Tibial nerve (tissue), 4 donors: ENCODE data around the gene PKLR. TPM values are rescaled to one million over a fixed set of nuclear protein-coding genes. Genes with fewer than 3 reads are reported as not detected.

Source experiments
- DNase-seq, 2 donors: peaks; one replicate each; pipeline ENCODE4 v3.0.0-alpha.2; 2019; ENCODE audit warnings: low spot score in 2 of 2
- H3K27ac ChIP-seq, 4 donors: fragments of 200-600 bp; sonication (generic) in 3 of 4; one replicate each; pipeline ENCODE4 v1.5.1; 2017 to 2019; ENCODE audit warnings: mild to moderate bottlenecking in 1 of 4
- H3K27me3 ChIP-seq, 2 donors: fragments of 200-600 bp; sonication (generic) in 1 of 2; one replicate each; pipeline versions ENCODE4 v1.5.1 to v1.6.0; 2017 to 2019
- H3K36me3 ChIP-seq, 3 donors: fragments of 200-600 bp; sonication (generic); one replicate each; pipeline ENCODE4 v1.5.1; 2018 to 2019
- H3K4me1 ChIP-seq, 4 donors: fragments of 200-600 bp; sonication (generic) in 3 of 4; one replicate each; pipeline ENCODE4 v1.5.1; 2017 to 2019
- H3K4me3 ChIP-seq, 4 donors: fragments of 200-600 bp; sonication (generic) in 3 of 4; one replicate each; pipeline ENCODE4 v1.5.1; 2017 to 2019; ENCODE audit warnings: mild to moderate bottlenecking in 1 of 4, moderate library complexity in 1 of 4
- H3K9me3 ChIP-seq, 4 donors: fragments of 200-600 bp; sonication (generic) in 3 of 4; one replicate each; pipeline ENCODE4 v1.5.1; 2017 to 2019
- EP300 ChIP-seq, 2 donors: sonication (generic); formaldehyde crosslinking; IDR thresholded peaks; one replicate each; pipeline ENCODE4 v1.6.1; 2017; ENCODE audit warnings: antibody characterized with exemption in 2 of 2, mild to moderate bottlenecking in 1 of 2
- POLR2A ChIP-seq, 2 donors: fragments of 450-650 bp; IDR thresholded peaks; one replicate each; pipeline ENCODE4 v1.6.1; 2017; ENCODE audit warnings: antibody characterized with exemption in 2 of 2, mild to moderate bottlenecking in 2 of 2, moderate library complexity in 2 of 2
- WGBS, 2 donors: methylation state at CpG; one replicate each; pipeline ENCODE4 v1.1.5; 2018; 5-methylcytosine and 5-hydroxymethylcytosine counted together
- total RNA-seq, 4 donors: library from RNA; depleted of rRNA; stranded (reverse); fragments of >200 nt; gene quantifications; one replicate each; pipeline ENCODE4 v1.1.0, GENCODE V29; 2016
- TF ChIP-seq, protein P1 (sequence below), 5 experiments: fragments of 200-600 bp in 3 of 5; fragments of 450-650 bp in 2 of 5; sonication (generic) in 3 of 5; IDR thresholded peaks; one replicate each; pipeline ENCODE4 v1.5.1; 2016 to 2019; ENCODE audit warnings: antibody characterized with exemption in 5 of 5, mild to moderate bottlenecking in 3 of 5, moderate library complexity in 2 of 5

PKLR gene
- total RNA-seq, 4 donors from 2014 or later, result 0.20 to 0.66 (median 0.21) TPM; not detected in 1

DNA sequence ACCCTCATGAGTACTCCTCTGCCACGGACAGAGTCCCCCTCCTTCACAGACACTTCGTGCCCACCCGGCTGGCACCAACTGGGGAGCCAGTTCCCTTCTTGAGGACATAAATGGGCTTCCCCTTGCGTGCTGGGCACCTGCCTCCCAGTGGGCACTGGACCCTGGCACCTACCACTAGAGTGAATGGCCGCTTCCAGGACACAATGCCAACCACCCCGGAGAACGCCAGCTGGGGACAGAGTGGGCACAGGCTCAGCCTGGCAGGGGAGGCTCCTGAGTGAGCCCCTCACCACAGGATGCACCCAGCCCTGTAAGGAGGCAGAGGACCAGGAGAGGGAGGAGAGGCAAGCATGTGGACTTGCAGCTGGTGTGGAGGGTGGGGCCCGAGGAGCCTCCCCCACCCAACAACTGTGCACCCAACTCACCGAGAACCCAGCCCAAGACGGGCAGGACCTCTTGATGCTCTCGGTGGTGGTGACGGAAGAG lies 47.0 kb downstream of the PKLR start:
- peak overlapping the region; percentile 69 to 95 (median 82) for H3K4me3 ChIP-seq
- 38 to 47% methylated on average over 5 to 7 of the region's 12 CpGs for WGBS, 2 donors
- no peaks in the 10 kb centered on the region for H3K27me3 ChIP-seq
- peaks cover 0 to 30% (median 4%) of the 10 kb centered on the region in 3 donors for H3K36me3 ChIP-seq
- H3K4me1 ChIP-seq, result peaks cover 0 to 55% (median 32%) of the 10 kb centered on the region in 4 donors
- H3K9me3 ChIP-seq, result no peaks in the 10 kb centered on the region
- peak overlapping the region; percentile 93 to 99 (median 96) for H3K27ac ChIP-seq
- no peak for DNase-seq
- TF ChIP-seq, protein P1, sequence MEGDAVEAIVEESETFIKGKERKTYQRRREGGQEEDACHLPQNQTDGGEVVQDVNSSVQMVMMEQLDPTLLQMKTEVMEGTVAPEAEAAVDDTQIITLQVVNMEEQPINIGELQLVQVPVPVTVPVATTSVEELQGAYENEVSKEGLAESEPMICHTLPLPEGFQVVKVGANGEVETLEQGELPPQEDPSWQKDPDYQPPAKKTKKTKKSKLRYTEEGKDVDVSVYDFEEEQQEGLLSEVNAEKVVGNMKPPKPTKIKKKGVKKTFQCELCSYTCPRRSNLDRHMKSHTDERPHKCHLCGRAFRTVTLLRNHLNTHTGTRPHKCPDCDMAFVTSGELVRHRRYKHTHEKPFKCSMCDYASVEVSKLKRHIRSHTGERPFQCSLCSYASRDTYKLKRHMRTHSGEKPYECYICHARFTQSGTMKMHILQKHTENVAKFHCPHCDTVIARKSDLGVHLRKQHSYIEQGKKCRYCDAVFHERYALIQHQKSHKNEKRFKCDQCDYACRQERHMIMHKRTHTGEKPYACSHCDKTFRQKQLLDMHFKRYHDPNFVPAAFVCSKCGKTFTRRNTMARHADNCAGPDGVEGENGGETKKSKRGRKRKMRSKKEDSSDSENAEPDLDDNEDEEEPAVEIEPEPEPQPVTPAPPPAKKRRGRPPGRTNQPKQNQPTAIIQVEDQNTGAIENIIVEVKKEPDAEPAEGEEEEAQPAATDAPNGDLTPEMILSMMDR (IDR thresholded peaks at IDR 0.05), result no peak
- TF ChIP-seq POLR2A (IDR thresholded peaks at IDR 0.05) (no peak), EP300 (IDR thresholded peaks at IDR 0.05) (no peak)

DNA sequence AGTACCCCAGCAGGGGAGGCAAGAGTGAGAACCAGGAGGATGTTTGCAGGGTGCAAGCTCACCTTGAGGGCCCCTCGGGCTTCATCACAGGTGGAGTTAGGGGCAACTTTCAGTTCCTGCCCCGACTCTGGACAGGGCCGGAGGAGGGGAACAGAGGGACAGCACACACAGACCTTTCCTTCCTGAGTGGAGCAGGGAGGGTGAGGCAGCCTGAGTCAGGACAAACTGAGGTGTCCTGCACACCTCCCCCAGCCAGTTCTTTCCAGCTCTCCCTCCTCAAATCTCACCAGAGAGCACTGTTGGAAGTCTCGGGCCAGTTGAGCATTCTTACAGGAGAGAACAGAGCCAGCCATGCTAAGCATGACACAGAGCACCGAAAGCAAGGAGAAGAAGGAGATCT lies 47.4 kb downstream of the PKLR start:
- peak overlapping the region in 3 of 4 donors; percentile 93 to 99 (median 97) for H3K27ac ChIP-seq
- H3K27me3 ChIP-seq, result no peaks in the 10 kb centered on the region
- peaks cover 0 to 31% (median 4%) of the 10 kb centered on the region in 3 donors for H3K36me3 ChIP-seq
- no peaks in the 10 kb centered on the region for H3K9me3 ChIP-seq
- H3K4me3 ChIP-seq, result peak overlapping the region in 2 of 4 donors; percentile 84 to 95
- H3K4me1 ChIP-seq, result peaks cover 0 to 55% (median 32%) of the 10 kb centered on the region in 4 donors
- TF ChIP-seq, protein P1 (IDR thresholded peaks at IDR 0.05), result no peak
- TF ChIP-seq POLR2A (IDR thresholded peaks at IDR 0.05) (no peak), EP300 (IDR thresholded peaks at IDR 0.05) (no peak)
- 42 to 45% methylated on average over 5 of the region's 5 CpGs for WGBS, 2 donors
- DNase-seq, result no peak

DNA sequence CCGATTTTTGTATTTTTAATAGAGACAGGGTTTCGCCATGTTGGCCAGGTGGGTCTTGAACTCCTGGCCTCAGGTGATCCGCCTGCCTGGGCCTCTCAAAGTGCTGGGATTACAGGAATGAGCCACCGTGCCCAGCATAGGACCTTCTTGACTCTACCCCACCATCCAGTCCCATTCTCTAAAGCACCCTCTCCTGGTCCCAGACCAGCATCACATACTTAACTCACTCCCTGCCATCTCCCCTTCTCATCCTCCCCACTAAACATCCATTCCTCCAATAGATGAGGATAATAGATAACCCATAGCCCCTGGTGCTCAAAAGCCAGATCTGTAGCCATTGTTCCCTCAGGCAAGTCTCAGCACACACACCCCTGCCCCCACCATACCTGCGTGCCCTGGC lies 48.0 kb downstream of the PKLR start:
- H3K36me3 ChIP-seq, result peaks cover 0 to 31% (median 0%) of the 10 kb centered on the region in 3 donors
- no peaks in the 10 kb centered on the region for H3K9me3 ChIP-seq
- H3K27ac ChIP-seq, result peak overlapping the region in 2 of 4 donors; percentile 93 to 99
- H3K4me1 ChIP-seq, result peaks cover 0 to 55% (median 32%) of the 10 kb centered on the region in 4 donors
- WGBS, 2 donors, result 77 to 81% methylated on average over 5 of the region's 5 CpGs
- DNase-seq, result no peak
- H3K4me3 ChIP-seq, result no peak overlapping the region
- H3K27me3 ChIP-seq, result no peaks in the 10 kb centered on the region
- TF ChIP-seq EP300 (IDR thresholded peaks at IDR 0.05) (no peak), POLR2A (IDR thresholded peaks at IDR 0.05) (no peak)
- TF ChIP-seq, protein P1 (IDR thresholded peaks at IDR 0.05), result no peak

DNA sequence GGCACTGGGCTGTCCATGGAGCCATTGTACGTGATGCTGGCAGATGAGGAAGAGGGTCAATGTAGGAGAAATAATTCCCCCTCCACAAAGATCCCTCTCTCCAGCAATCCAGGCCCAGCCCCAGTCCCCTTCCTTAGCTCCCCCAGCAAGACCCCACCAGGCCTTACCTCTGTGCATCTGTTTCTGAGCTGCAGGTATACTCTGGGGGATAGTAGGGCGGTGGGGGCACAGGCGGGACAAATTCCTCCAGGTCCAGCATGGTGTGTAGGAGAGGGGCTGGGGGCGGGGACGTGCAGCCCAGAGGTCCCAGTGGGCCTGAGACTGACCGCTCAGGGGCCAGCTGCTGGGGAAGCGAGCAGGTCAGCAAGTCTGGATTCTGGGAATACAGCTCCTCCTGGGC lies 49.7 kb downstream of the PKLR start:
- H3K4me1 ChIP-seq, result peaks cover 0 to 52% (median 31%) of the 10 kb centered on the region in 4 donors
- peak overlapping the region in 2 of 4 donors; percentile 49 to 78 for H3K27ac ChIP-seq
- TF ChIP-seq EP300 (IDR thresholded peaks at IDR 0.05) (no peak), POLR2A (IDR thresholded peaks at IDR 0.05) (no peak)
- TF ChIP-seq, protein P1 (IDR thresholded peaks at IDR 0.05), result no peak
- H3K9me3 ChIP-seq, result no peaks in the 10 kb centered on the region
- H3K27me3 ChIP-seq, result no peaks in the 10 kb centered on the region
- 66 to 76% methylated on average over 7 of the region's 7 CpGs for WGBS, 2 donors
- H3K36me3 ChIP-seq, result peaks cover 0 to 33% (median 0%) of the 10 kb centered on the region in 3 donors
- DNase-seq, result no peak
- no peak overlapping the region for H3K4me3 ChIP-seq

DNA sequence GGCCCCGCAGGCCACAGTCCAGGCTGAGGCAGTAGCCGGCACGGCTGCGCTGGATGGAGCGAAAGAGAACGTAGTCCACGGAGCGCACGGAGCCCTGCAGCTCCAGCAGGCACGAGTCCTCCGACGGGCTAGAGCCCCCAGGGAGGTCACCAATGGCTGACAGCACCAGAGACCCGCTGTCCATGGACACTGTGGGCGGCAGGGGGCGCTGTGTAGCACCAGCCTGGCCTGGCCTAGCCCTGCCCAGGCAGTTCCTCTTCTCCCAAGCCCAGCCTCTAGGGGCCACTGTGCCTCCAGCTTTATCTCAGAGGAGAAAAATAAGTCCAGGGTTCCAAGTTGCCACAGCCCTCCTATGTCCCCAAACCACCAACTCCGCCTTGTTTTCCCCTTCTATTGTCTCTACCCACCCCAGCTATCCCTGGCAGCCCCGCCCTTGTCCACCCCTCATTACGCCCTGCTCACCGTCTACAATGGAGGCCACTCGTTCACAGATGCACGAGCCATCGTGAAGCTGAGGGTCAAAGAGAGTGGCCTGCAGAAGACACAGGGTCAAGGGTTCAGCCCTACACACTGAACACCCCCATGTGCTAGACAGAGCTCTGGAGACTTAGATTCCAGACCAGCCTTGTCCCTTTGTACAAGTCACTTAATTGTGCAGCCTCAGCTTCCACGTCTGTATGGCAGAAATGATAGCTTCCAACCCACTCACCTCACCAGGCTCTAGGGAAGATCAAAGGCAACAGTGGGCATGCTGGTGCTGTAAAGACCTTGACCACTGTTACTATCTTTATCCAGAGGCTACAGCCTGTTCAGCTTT lies 50.4 kb downstream of the PKLR start:
- peaks cover 0 to 45% (median 27%) of the 10 kb centered on the region in 4 donors for H3K4me1 ChIP-seq
- H3K9me3 ChIP-seq, result no peaks in the 10 kb centered on the region
- H3K36me3 ChIP-seq, result peaks cover 0 to 30% (median 0%) of the 10 kb centered on the region in 3 donors
- no peaks in the 10 kb centered on the region for H3K27me3 ChIP-seq
- peak overlapping the region; percentile 29 to 78 (median 61) for H3K27ac ChIP-seq
- TF ChIP-seq EP300 (IDR thresholded peaks at IDR 0.05), result peak in 1 of 2 donors; percentile 64
- TF ChIP-seq, protein P1 (IDR thresholded peaks at IDR 0.05), result peak; percentile 99 to 100 (median 99)
- TF ChIP-seq POLR2A (IDR thresholded peaks at IDR 0.05), result peak in 1 of 2 donors; percentile 17
- WGBS, 2 donors, result 10 to 16% methylated on average over 22 to 23 of the region's 23 CpGs
- peak; percentile 87 to 91 for DNase-seq
- H3K4me3 ChIP-seq, result peak overlapping the region in 2 of 4 donors; percentile 39 to 42
